ENCODE results near the gene RIC1. TPM values are rescaled to one million over a fixed set of nuclear protein-coding genes. Genes with fewer than 3 reads are reported as not detected.

The RIC1 gene
- total RNA-seq, 1 experiment from 2014 or later: 18.6 TPM

GRCh38 chr9:5784526-5785315 lies 155.8 kb downstream of the RIC1 start:
- DNase-seq: no peak
- H3K4me3 Mint-ChIP-seq (ENCODE audit: unreplicated experiment): no peak overlapping the region
- CTCF ChIA-PET: no interaction called here
- H3K4me3 ChIP-seq (ENCODE audit: low read depth, low read length): no peak overlapping the region
- no peak for TF ChIP-seq CTCF (IDR thresholded peaks at IDR 0.05; ENCODE audit: insufficient read depth in 1 of 2, low read depth in 1 of 2, low read length in 1 of 2, severe bottlenecking in 1 of 2, unreplicated experiment in 1 of 2)
- H3K27me3 Mint-ChIP-seq (ENCODE audit: insufficient read depth, unreplicated experiment): no peaks in the 10 kb centered on the region
- H3K4me1 ChIP-seq: no peaks in the 10 kb centered on the region
- intact Hi-C loops (cut with micrococcal nuclease; ENCODE audit: unreplicated experiment): no loop called here
- H3K9me3 Mint-ChIP-seq (ENCODE audit: unreplicated experiment): peaks cover 19% of the 10 kb centered on the region
- peaks cover 67% of the 10 kb centered on the region for H3K36me3 Mint-ChIP-seq (ENCODE audit: insufficient read depth, unreplicated experiment)
- H3K27ac Mint-ChIP-seq (ENCODE audit: unreplicated experiment): no peak overlapping the region
- no peaks in the 10 kb centered on the region; the same call in 1 of the 2 replicates for H3K36me3 ChIP-seq (ENCODE audit: control insufficient read depth, insufficient read depth, low read length)
- H3K27me3 ChIP-seq (replicated peaks; ENCODE audit: control insufficient read depth, insufficient read depth, low read length): no peaks in the 10 kb centered on the region
- H3K9me3 ChIP-seq: no peaks in the 10 kb centered on the region
- H3K4me1 Mint-ChIP-seq (ENCODE audit: low read depth, unreplicated experiment): no peaks in the 10 kb centered on the region
- no TSS peak for BruUV-seq (replicated peaks)
- POLR2A ChIA-PET: no interaction called here

GRCh38 chr9:5786370-5787127 lies 157.6 kb downstream of the RIC1 start:
- intact Hi-C loops (cut with micrococcal nuclease; ENCODE audit: unreplicated experiment): no loop called here
- ChIA-PET POLR2A (no interaction called here), CTCF (no interaction called here)
- no peak overlapping the region for H3K27ac Mint-ChIP-seq (ENCODE audit: unreplicated experiment)
- no peak overlapping the region for H3K4me3 Mint-ChIP-seq (ENCODE audit: unreplicated experiment)
- H3K4me1 ChIP-seq: no peaks in the 10 kb centered on the region
- no peak for DNase-seq
- no peaks in the 10 kb centered on the region for H3K4me1 Mint-ChIP-seq (ENCODE audit: low read depth, unreplicated experiment)
- no peaks in the 10 kb centered on the region for H3K9me3 ChIP-seq
- H3K9me3 Mint-ChIP-seq (ENCODE audit: unreplicated experiment): peaks cover 5% of the 10 kb centered on the region
- no peak overlapping the region for H3K4me3 ChIP-seq (ENCODE audit: low read depth, low read length)
- no peaks in the 10 kb centered on the region for H3K27me3 ChIP-seq (replicated peaks; ENCODE audit: control insufficient read depth, insufficient read depth, low read length)
- no peak for TF ChIP-seq CTCF (IDR thresholded peaks at IDR 0.05; ENCODE audit: insufficient read depth in 1 of 2, low read depth in 1 of 2, low read length in 1 of 2, severe bottlenecking in 1 of 2, unreplicated experiment in 1 of 2)
- no TSS peak for BruUV-seq (replicated peaks)
- H3K27me3 Mint-ChIP-seq (ENCODE audit: insufficient read depth, unreplicated experiment): no peaks in the 10 kb centered on the region
- H3K36me3 ChIP-seq (ENCODE audit: control insufficient read depth, insufficient read depth, low read length): no peaks in the 10 kb centered on the region; the same call in 1 of the 2 replicates
- H3K36me3 Mint-ChIP-seq (ENCODE audit: insufficient read depth, unreplicated experiment): peaks cover 61% of the 10 kb centered on the region

GRCh38 chr9:5787220-5787619 lies 158.3 kb downstream of the RIC1 start:
- no TSS peak for BruUV-seq (replicated peaks)
- Histone ChIP-seq H3K4me1 (no peaks in the 10 kb centered on the region), H3K4me3 (ENCODE audit: low read depth, low read length) (no peak overlapping the region), H3K36me3 (ENCODE audit: control insufficient read depth, insufficient read depth, low read length) (no peaks in the 10 kb centered on the region; the same call in 1 of the 2 replicates), H3K27me3 (replicated peaks; ENCODE audit: control insufficient read depth, insufficient read depth, low read length) (no peaks in the 10 kb centered on the region), H3K9me3 (no peaks in the 10 kb centered on the region)
- Mint-ChIP-seq H3K9me3 (ENCODE audit: unreplicated experiment) (no peaks in the 10 kb centered on the region), H3K36me3 (ENCODE audit: insufficient read depth, unreplicated experiment) (peaks cover 61% of the 10 kb centered on the region), H3K27ac (ENCODE audit: unreplicated experiment) (no peak overlapping the region), H3K4me3 (ENCODE audit: unreplicated experiment) (no peak overlapping the region), H3K27me3 (ENCODE audit: insufficient read depth, unreplicated experiment) (no peaks in the 10 kb centered on the region), H3K4me1 (ENCODE audit: low read depth, unreplicated experiment) (no peaks in the 10 kb centered on the region)
- intact Hi-C loops (cut with micrococcal nuclease; ENCODE audit: unreplicated experiment): no loop called here
- CTCF ChIA-PET: no interaction called here
- no peak for TF ChIP-seq CTCF (IDR thresholded peaks at IDR 0.05; ENCODE audit: insufficient read depth in 1 of 2, low read depth in 1 of 2, low read length in 1 of 2, severe bottlenecking in 1 of 2, unreplicated experiment in 1 of 2)
- POLR2A ChIA-PET: no interaction called here
- no peak for DNase-seq

All from Caco-2 (cell line).